Testis (tissue), 2 donors: ENCODE data around the gene CFAP46.

ENCODE experiments used
- CTCF ChIP-seq, 3 experiments: fragments of 450-650 bp in 2 of 3; fragments of 200-600 bp in 1 of 3; sonication (generic) in 1 of 3; IDR thresholded peaks; one replicate each; pipeline ENCODE4 v1.5.1; 2016 to 2019; ENCODE audit warnings: antibody characterized with exemption in 3 of 3, mild to moderate bottlenecking in 2 of 3, moderate library complexity in 1 of 3
- POLR2A ChIP-seq: fragments of 450-650 bp; IDR thresholded peaks from one replicate; pipeline ENCODE4 v1.6.1; 2017; ENCODE audit warnings: antibody characterized with exemption, mild to moderate bottlenecking, moderate library complexity

- TF ChIP-seq CTCF (IDR thresholded peaks at IDR 0.05) = no peak
- no peak for TF ChIP-seq POLR2A
Measured at GRCh38 chr10:132781556-132781955, 160.8 kb downstream of the CFAP46 start.
